ENCODE data around the gene UBE2B. TPM values are rescaled to one million over a fixed set of nuclear protein-coding genes. Genes with fewer than 3 reads are reported as not detected.
"Not testable (repeated sequence)": the region's sequence is repeated elsewhere in the genome, so short reads cannot be mapped to it uniquely, and the experiment has no call there.

The UBE2B gene
- total RNA-seq, 1 experiment from 2014 or later = 186 TPM

GRCh38 chr5:134370311-134370870, 978 bp upstream of the UBE2B start:
- intact Hi-C loops (cut with micrococcal nuclease) = loop anchor here (2.0 to 5.0 kb wide), 4 partner anchors 42 to 206 kb away; no protein-coding TSS in a partner anchor
- peaks cover 34% of the 10 kb centered on the region for H3K4me1 Mint-ChIP-seq (ENCODE audit: insufficient read depth, unreplicated experiment)
- no peak for TF ChIP-seq CTCF (IDR thresholded peaks at IDR 0.05; ENCODE audit: unreplicated experiment)
- H3K27ac Mint-ChIP-seq (ENCODE audit: low read depth, unreplicated experiment) = peak overlapping the region; percentile 99
- no peaks in the 10 kb centered on the region for H3K27me3 Mint-ChIP-seq (ENCODE audit: insufficient read depth, unreplicated experiment)
- peaks cover 53% of the 10 kb centered on the region for H3K36me3 Mint-ChIP-seq (ENCODE audit: insufficient read depth, unreplicated experiment)
- H3K9me3 Mint-ChIP-seq (ENCODE audit: unreplicated experiment) = no peaks in the 10 kb centered on the region
- CTCF ChIA-PET = interaction anchor here (0.6 to 3.4 kb wide), 14 partner anchors 17 to 388 kb away, joined by 3 to 22 read pairs (median 3); partner anchors contain the start of genes CDKN2AIPNL, JADE2 and SKP1
- peak overlapping the region; percentile 99 for H3K4me3 Mint-ChIP-seq (ENCODE audit: unreplicated experiment)
- no peak for DNase-seq (ENCODE audit: unreplicated experiment)
- TSS peak; percentile 74 for BruUV-seq (replicated peaks)
- POLR2A ChIA-PET = interaction anchor here (0.5 to 7.8 kb wide), 38 partner anchors 11 to 369 kb away, joined by 3 to 169 read pairs (median 8); partner anchors contain the start of genes CDKN2AIPNL, JADE2, PPP2CA and SEC24A

GRCh38 chr5:134371834-134372340, 518 bp downstream of the UBE2B start:
- peaks cover 65% of the 10 kb centered on the region for H3K36me3 Mint-ChIP-seq (ENCODE audit: insufficient read depth, unreplicated experiment)
- no TSS peak for BruUV-seq (replicated peaks)
- no peaks in the 10 kb centered on the region for H3K27me3 Mint-ChIP-seq (ENCODE audit: insufficient read depth, unreplicated experiment)
- peak overlapping the region; percentile 99 for H3K27ac Mint-ChIP-seq (ENCODE audit: low read depth, unreplicated experiment)
- peaks cover 26% of the 10 kb centered on the region for H3K4me1 Mint-ChIP-seq (ENCODE audit: insufficient read depth, unreplicated experiment)
- H3K9me3 Mint-ChIP-seq (ENCODE audit: unreplicated experiment) = no peaks in the 10 kb centered on the region
- peak overlapping the region; percentile 99 for H3K4me3 Mint-ChIP-seq (ENCODE audit: unreplicated experiment)
- intact Hi-C loops (cut with micrococcal nuclease) = loop anchor here (1.0 to 5.0 kb wide), 6 partner anchors 41 to 205 kb away; no protein-coding TSS in a partner anchor
- DNase-seq (ENCODE audit: unreplicated experiment) = peak; percentile 76
- CTCF ChIA-PET = interaction anchor here (0.6 to 3.4 kb wide), 22 partner anchors 8 to 1541 kb away, joined by 3 to 22 read pairs (median 4); partner anchors contain the start of genes CAMLG, CDKN2AIPNL, JADE2 and SHROOM1
- POLR2A ChIA-PET = interaction anchor here (0.5 to 7.8 kb wide), 51 partner anchors 9 to 387 kb away, joined by 3 to 169 read pairs (median 5); partner anchors contain the start of genes CAMLG, CDKN2AIPNL, DDX46 and JADE2
- TF ChIP-seq CTCF (IDR thresholded peaks at IDR 0.05; ENCODE audit: unreplicated experiment) = no peak

GRCh38 chr5:134373633-134374032, 2.3 kb downstream of the UBE2B start:
- H3K27me3 Mint-ChIP-seq (ENCODE audit: insufficient read depth, unreplicated experiment); H3K9me3 Mint-ChIP-seq (ENCODE audit: unreplicated experiment); DNase-seq (ENCODE audit: unreplicated experiment); BruUV-seq (replicated peaks); H3K27ac Mint-ChIP-seq (ENCODE audit: low read depth, unreplicated experiment): not testable (repeated sequence)
- intact Hi-C loops (cut with micrococcal nuclease) = loop anchor here (5.0 kb wide), 1 partner anchor 139 kb away; no protein-coding TSS in a partner anchor
- ChIA-PET CTCF (interaction anchor here (1.7 kb wide), 1 partner anchor 22 kb away, joined by 5 read pairs; no protein-coding TSS in a partner anchor), POLR2A (interaction anchor here (2.4 to 4.8 kb wide), 2 partner anchors 10 to 36 kb away, joined by 9 to 94 read pairs; partner anchors contain the start of gene CDKN2AIPNL)
- H3K4me3 Mint-ChIP-seq (ENCODE audit: unreplicated experiment) = peak overlapping the region; percentile 99
- H3K36me3 Mint-ChIP-seq (ENCODE audit: insufficient read depth, unreplicated experiment) = peaks cover 72% of the 10 kb centered on the region
- H3K4me1 Mint-ChIP-seq (ENCODE audit: insufficient read depth, unreplicated experiment) = peaks cover 21% of the 10 kb centered on the region

GRCh38 chr5:134374232-134374631, 2.9 kb downstream of the UBE2B start:
- CTCF ChIA-PET = interaction anchor here (0.6 to 1.7 kb wide), 8 partner anchors 22 to 342 kb away, joined by 3 to 5 read pairs (median 4); partner anchors contain the start of gene CDKN2AIPNL
- DNase-seq (ENCODE audit: unreplicated experiment) = peak; percentile 24
- H3K36me3 Mint-ChIP-seq (ENCODE audit: insufficient read depth, unreplicated experiment) = peaks cover 78% of the 10 kb centered on the region
- no peak overlapping the region for H3K27ac Mint-ChIP-seq (ENCODE audit: low read depth, unreplicated experiment)
- H3K9me3 Mint-ChIP-seq (ENCODE audit: unreplicated experiment) = no peaks in the 10 kb centered on the region
- intact Hi-C loops (cut with micrococcal nuclease) = loop anchor here (5.0 kb wide), 1 partner anchor 138 kb away; no protein-coding TSS in a partner anchor
- H3K4me1 Mint-ChIP-seq (ENCODE audit: insufficient read depth, unreplicated experiment) = peaks cover 21% of the 10 kb centered on the region
- POLR2A ChIA-PET = interaction anchor here (0.6 to 4.8 kb wide), 8 partner anchors 10 to 199 kb away, joined by 3 to 94 read pairs (median 4); partner anchors contain the start of gene CDKN2AIPNL
- no peaks in the 10 kb centered on the region for H3K27me3 Mint-ChIP-seq (ENCODE audit: insufficient read depth, unreplicated experiment)
- H3K4me3 Mint-ChIP-seq (ENCODE audit: unreplicated experiment) = no peak overlapping the region
- peak; percentile 34 for TF ChIP-seq CTCF (IDR thresholded peaks at IDR 0.05; ENCODE audit: unreplicated experiment)
- BruUV-seq (replicated peaks) = no TSS peak

Data from MCF 10A (cell line).